Measurements from ENCODE around the gene CYP46A1.

Gene CYP46A1

GRCh38 chr14:99724939-99725773 is 41.1 kb downstream of the CYP46A1 start:
- Histone ChIP-seq H3K27me3 (peaks cover 35% of the 10 kb centered on the region), H3K4me3 (ENCODE audit: low read depth in 1 of 2, low read length in 1 of 2) (no peak overlapping the region), H3K36me3 (no peaks in the 10 kb centered on the region), H3K4me1 (ENCODE audit: control insufficient read depth in 1 of 2, insufficient read depth in 1 of 2, low read depth in 1 of 2, low read length in 1 of 2) (no peaks in the 10 kb centered on the region), H3K27ac (no peak overlapping the region), H3K9me3 (no peaks in the 10 kb centered on the region)
- no peak for TF ChIP-seq CTCF (IDR thresholded peaks at IDR 0.05)

- no peak for TF ChIP-seq CTCF (IDR thresholded peaks at IDR 0.05)
- H3K27me3 ChIP-seq: peaks cover 43% of the 10 kb centered on the region
Measured at GRCh38 chr14:99725774-99726537, 41.9 kb downstream of the CYP46A1 start.

GRCh38 chr14:99726538-99727095 is 42.5 kb downstream of the CYP46A1 start:
- Histone ChIP-seq H3K27ac (no peak overlapping the region), H3K4me3 (ENCODE audit: low read depth in 1 of 2, low read length in 1 of 2) (no peak overlapping the region), H3K4me1 (ENCODE audit: control insufficient read depth in 1 of 2, insufficient read depth in 1 of 2, low read depth in 1 of 2, low read length in 1 of 2) (no peaks in the 10 kb centered on the region), H3K36me3 (no peaks in the 10 kb centered on the region), H3K9me3 (no peaks in the 10 kb centered on the region), H3K27me3 (peaks cover 50% of the 10 kb centered on the region)
- TF ChIP-seq CTCF (IDR thresholded peaks at IDR 0.05): no peak

More at GRCh38 chr14:99725774-99726537, 41.9 kb downstream of the CYP46A1 start:
- no peaks in the 10 kb centered on the region for H3K9me3 ChIP-seq
- no peak overlapping the region for H3K4me3 ChIP-seq (ENCODE audit: low read depth in 1 of 2, low read length in 1 of 2)
- H3K4me1 ChIP-seq (ENCODE audit: control insufficient read depth in 1 of 2, insufficient read depth in 1 of 2, low read depth in 1 of 2, low read length in 1 of 2): no peaks in the 10 kb centered on the region
- no peaks in the 10 kb centered on the region for H3K36me3 ChIP-seq
- H3K27ac ChIP-seq: no peak overlapping the region

GRCh38 chr14:99727096-99727870 is 43.2 kb downstream of the CYP46A1 start:
- peaks cover 57% of the 10 kb centered on the region for H3K27me3 ChIP-seq

More at GRCh38 chr14:99727096-99727870, 43.2 kb downstream of the CYP46A1 start:
- Histone ChIP-seq H3K36me3 (no peaks in the 10 kb centered on the region), H3K9me3 (no peaks in the 10 kb centered on the region), H3K27ac (no peak overlapping the region), H3K4me3 (ENCODE audit: low read depth in 1 of 2, low read length in 1 of 2) (no peak overlapping the region), H3K4me1 (ENCODE audit: control insufficient read depth in 1 of 2, insufficient read depth in 1 of 2, low read depth in 1 of 2, low read length in 1 of 2) (no peaks in the 10 kb centered on the region)
- no peak for TF ChIP-seq CTCF (IDR thresholded peaks at IDR 0.05)
